HCT116 (cell line): ENCODE data around the gene GMIP. TPM values are rescaled to one million over a fixed set of nuclear protein-coding genes. Genes with fewer than 3 reads are reported as not detected.

Source experiments
- ATAC-seq: fragments of 200-7000 bp; cut with Tn5 transposase; 2 replicates; pipeline ENCODE4 v1.9.1; 2020; ENCODE audit warnings: mild to moderate bottlenecking, moderate library complexity
- BruUV-seq: library from RNA; stranded (reverse); fragments of 400-500 nt; replicated peaks from 2 replicates; lab custom pipeline; 2021; lab: Mats Ljungman, UMichigan
- CTCF ChIA-PET: fragments of 300-600 bp; sonication (Branson Sonifier 250); formaldehyde crosslinking; loops from one replicate; lab custom pipeline; 2021; ENCODE audit warnings: antibody characterized with exemption; lab: Charles Lee
- POLR2A ChIA-PET: fragments of 300-600, 350-600 bp; sonication (Branson Sonifier 250); formaldehyde crosslinking; loops from one replicate; lab custom pipeline; 2021; ENCODE audit warnings: antibody characterized with exemption; lab: Charles Lee
- RAD21 ChIA-PET, 2 experiments: fragments of 300-600 bp; sonication (Branson Sonifier 250); formaldehyde crosslinking; loops; one replicate each; lab custom pipeline; 2023; ENCODE audit warnings: low total read pairs in 2 of 2; ENCODE audit not compliant: uncharacterized antibody in 2 of 2, unreplicated experiment in 2 of 2, low non-redundant PET in 1 of 2; lab: Charles Lee
- DNase-seq: peaks from one replicate; pipeline ENCODE4 v3.0.0-alpha.2; 2010; ENCODE audit warnings: low read depth, low spot score
- H2AFZ ChIP-seq: fragments of 200-600 bp; shearing (Covaris generic), sonication (generic); 2 replicates; pipeline ENCODE4 v1.6.1; 2017; ENCODE audit warnings: low read depth, mixed run types, mixed read lengths, antibody characterized with exemption, low read length; ENCODE audit not compliant: poor library complexity, severe bottlenecking
- H3K27ac ChIP-seq: 2 replicates; pipeline ENCODE4 v1.5.1; 2012; ENCODE audit warnings: low read depth, low read length
- H3K27me3 ChIP-seq: fragments of 200-600 bp; sonication (generic); 2 replicates; pipeline ENCODE4 v1.6.1; 2016; ENCODE audit warnings: mixed run types, low read length, mixed read lengths; ENCODE audit not compliant: insufficient read depth
- H3K36me3 ChIP-seq, 2 experiments: fragments of 200-500 bp in 1 of 2; fragments of 200-600 bp in 1 of 2; sonication (Bioruptor generic) in 1 of 2; sonication (generic) in 1 of 2; 2 replicates each; pipeline versions ENCODE4 v1.5.1 to v1.6.1; 2014 to 2016; ENCODE audit warnings: low read length in 2 of 2, inconsistent platforms in 1 of 2, mixed read lengths in 1 of 2, mixed run types in 1 of 2; ENCODE audit not compliant: insufficient read depth in 2 of 2, control insufficient read depth in 1 of 2
- H3K4me1 ChIP-seq, 2 experiments: fragments of 200-600 bp in 1 of 2; sonication (generic) in 1 of 2; 2 replicates each; pipeline versions ENCODE4 v1.5.1 to v1.6.1; 2012 to 2017; ENCODE audit warnings: low read length in 2 of 2, inconsistent platforms in 1 of 2, mild to moderate bottlenecking in 1 of 2, mixed read lengths in 1 of 2, mixed run types in 1 of 2, moderate library complexity in 1 of 2; ENCODE audit not compliant: insufficient read depth in 2 of 2, control insufficient read depth in 1 of 2
- H3K4me2 ChIP-seq: fragments of 200-600 bp; sonication (generic); 2 replicates; pipeline ENCODE4 v1.6.1; 2017; ENCODE audit warnings: mixed run types, low read length, mixed read lengths
- H3K4me3 ChIP-seq, 2 experiments: fragments of 200-600 bp in 1 of 2; sonication (generic) in 1 of 2; replicated peaks in 1 of 2; 2 replicates each; pipeline ENCODE4 v1.5.1; 2011 to 2016; ENCODE audit warnings: low read length in 2 of 2, control low read depth in 1 of 2, low read depth in 1 of 2, mild to moderate bottlenecking in 1 of 2, mixed read lengths in 1 of 2, mixed run types in 1 of 2
- H3K79me2 ChIP-seq: fragments of 200-600 bp; sonication (generic); 2 replicates; pipeline ENCODE4 v1.6.1; 2017; ENCODE audit warnings: mild to moderate bottlenecking, mixed run types, low read length, moderate library complexity, mixed read lengths; ENCODE audit not compliant: insufficient read depth
- H3K9ac ChIP-seq: fragments of 200-600 bp; sonication (generic); 2 replicates; pipeline ENCODE4 v1.6.1; 2016; ENCODE audit warnings: low read length, mixed read lengths
- H3K9me2 ChIP-seq: fragments of 200-600 bp; sonication (generic), shearing (Covaris generic); 2 replicates; pipeline ENCODE4 v1.6.1; 2017; ENCODE audit warnings: mixed run types, mild to moderate bottlenecking, moderate library complexity; ENCODE audit not compliant: insufficient read depth
- H3K9me3 ChIP-seq, 2 experiments: fragments of 200-500 bp in 1 of 2; fragments of 200-600 bp in 1 of 2; sonication (Bioruptor generic) in 1 of 2; sonication (generic) in 1 of 2; 2 replicates each; pipeline ENCODE4 v1.6.1; 2014 to 2017; ENCODE audit warnings: low read length in 2 of 2, mixed read lengths in 2 of 2, inconsistent platforms in 1 of 2, low read depth in 1 of 2, mild to moderate bottlenecking in 1 of 2, mixed run types in 1 of 2, moderate library complexity in 1 of 2; ENCODE audit not compliant: control insufficient read depth in 1 of 2, insufficient read depth in 1 of 2
- H4K20me1 ChIP-seq: fragments of 200-600 bp; sonication (generic), shearing (Covaris generic); 2 replicates; pipeline ENCODE4 v1.6.1; 2017; ENCODE audit warnings: mixed run types, mild to moderate bottlenecking, moderate library complexity; ENCODE audit not compliant: insufficient read depth
- ATF3 ChIP-seq: IDR thresholded peaks from 2 replicates; pipeline ENCODE4 v1.6.1; 2012
- CBX3 ChIP-seq: IDR thresholded peaks from 2 replicates; pipeline ENCODE4 v1.6.1; 2012; ENCODE audit warnings: low read depth
- CEBPB ChIP-seq: IDR thresholded peaks from 2 replicates; pipeline ENCODE4 v1.6.1; 2012; ENCODE audit warnings: low read depth
- CTCF ChIP-seq, 3 experiments: fragments of 200-600 bp in 1 of 3; sonication (generic) in 1 of 3; IDR thresholded peaks in 2 of 3; conservative IDR thresholded peaks in 1 of 3; 2 replicates each; pipeline ENCODE4 v1.5.1; 2012 to 2017; ENCODE audit warnings: low read depth in 2 of 3, low read length in 2 of 3, antibody characterized with exemption in 1 of 3, borderline replicate concordance in 1 of 3, control low read depth in 1 of 3, mild to moderate bottlenecking in 1 of 3, mixed read lengths in 1 of 3, mixed run types in 1 of 3, moderate library complexity in 1 of 3; ENCODE audit not compliant: insufficient read depth in 1 of 3
- EGR1 ChIP-seq: IDR thresholded peaks from 2 replicates; pipeline ENCODE4 v1.6.1; 2012; ENCODE audit warnings: low read depth
- ELF1 ChIP-seq: IDR thresholded peaks from 2 replicates; pipeline ENCODE4 v1.6.1; 2012; ENCODE audit warnings: low read depth, borderline replicate concordance
- FOSL1 ChIP-seq: IDR thresholded peaks from 2 replicates; pipeline ENCODE4 v1.6.1; 2012; ENCODE audit warnings: low read depth
- MAX ChIP-seq: IDR thresholded peaks from 2 replicates; pipeline ENCODE4 v1.6.1; 2012
- POLR2A ChIP-seq: IDR thresholded peaks from 2 replicates; pipeline ENCODE4 v1.7.0; 2011; ENCODE audit warnings: borderline replicate concordance; ENCODE audit not compliant: insufficient read depth, insufficient read length; ENCODE audit errors: extremely low read depth
- POLR2AphosphoS5 ChIP-seq: IDR thresholded peaks from 2 replicates; pipeline ENCODE4 v1.6.1; 2011; ENCODE audit warnings: mild to moderate bottlenecking, low read depth, low read length, moderate library complexity
- RAD21 ChIP-seq: IDR thresholded peaks from 2 replicates; pipeline ENCODE4 v1.6.1; 2012; ENCODE audit warnings: low read depth, mild to moderate bottlenecking
- SP1 ChIP-seq: IDR thresholded peaks from 2 replicates; pipeline ENCODE4 v1.6.1; 2012; ENCODE audit warnings: low read depth
- SRF ChIP-seq: IDR thresholded peaks from 2 replicates; pipeline ENCODE4 v1.6.1; 2012; ENCODE audit warnings: low read depth
- TCF7L2 ChIP-seq: IDR thresholded peaks from 2 replicates; pipeline ENCODE4 v1.7.0; 2011; ENCODE audit warnings: borderline replicate concordance, inconsistent platforms; ENCODE audit not compliant: insufficient read depth, insufficient read length; ENCODE audit errors: extremely low read depth
- YY1 ChIP-seq: IDR thresholded peaks from 2 replicates; pipeline ENCODE4 v1.6.1; 2011; ENCODE audit warnings: low read length, low read depth, moderate library complexity, mild to moderate bottlenecking; ENCODE audit not compliant: insufficient replicate concordance; ENCODE audit errors: extremely low read depth
- ZBTB33 ChIP-seq: IDR thresholded peaks from 2 replicates; pipeline ENCODE4 v1.6.1; 2011; ENCODE audit warnings: mild to moderate bottlenecking, low read length, moderate library complexity; ENCODE audit not compliant: insufficient replicate concordance; ENCODE audit errors: extremely low read depth
- ZFX ChIP-seq: fragments of 450-650 bp; IDR thresholded peaks from 2 replicates; pipeline ENCODE4 v1.6.1; 2017
- ZNF274 ChIP-seq: fragments of 200-500 bp; sonication (Bioruptor generic); IDR thresholded peaks from 2 replicates; pipeline ENCODE4 v1.6.1; 2014; ENCODE audit warnings: mild to moderate bottlenecking, low read depth, low read length, inconsistent platforms
- intact Hi-C: fragments of 100-400 bp; cut with micrococcal nuclease; formaldehyde crosslinking; loops from 2 replicates; pipeline ENCODE4 v1.10.0; 2022
- total RNA-seq: library from RNA; stranded (reverse); gene quantifications from one replicate; pipeline ENCODE4 v1.2.1, GENCODE V29; 2021; ENCODE audit not compliant: unreplicated experiment

Gene GMIP
- total RNA-seq, 1 experiment from 2014 or later: 16.3 TPM

- no peaks in the 10 kb centered on the region for H4K20me1 ChIP-seq
- H3K36me3 ChIP-seq: peaks cover 5% of the 10 kb centered on the region in 2 experiments; a peak in 2 of 4 replicates
- intact Hi-C loops: no loop called here
- H3K79me2 ChIP-seq: peaks cover 10% of the 10 kb centered on the region; the same call in 1 of the 2 replicates
- TF ChIP-seq POLR2AphosphoS5 (no peak), FOSL1 (no peak), CTCF (IDR thresholded peaks at IDR 0.05 in 2 of 3, conservative IDR thresholded peaks at IDR 0.05 in 1 of 3; ENCODE audit: borderline replicate concordance in 1 of 3, insufficient read depth in 1 of 3, low read depth in 2 of 3, low read length in 2 of 3) (no peak), RAD21 (no peak), ATF3 (no peak), MAX (no peak), ZNF274 (no peak), SP1 (no peak), ELF1 (no peak), TCF7L2 (no peak), CBX3 (no peak), ZFX (no peak), YY1 (no peak), EGR1 (no peak), SRF (no peak), POLR2A (no peak), ZBTB33 (no peak), CEBPB (no peak)
- no peaks in the 10 kb centered on the region for H3K9me2 ChIP-seq
- POLR2A ChIA-PET: no interaction called here
- peak overlapping the region; percentile 92 for H3K9ac ChIP-seq
- no peak overlapping the region for H2AFZ ChIP-seq
- DNase-seq: no peak
- H3K27ac ChIP-seq: peak overlapping the region; percentile 96
- peaks cover 4 to 22% of the 10 kb centered on the region in 2 experiments for H3K4me1 ChIP-seq
- peak overlapping the region; percentile 67 to 76 for H3K4me3 ChIP-seq
- CTCF ChIA-PET: no interaction called here
- H3K4me2 ChIP-seq: peak overlapping the region; percentile 97
- no peaks in the 10 kb centered on the region for H3K27me3 ChIP-seq
- BruUV-seq: TSS peak; percentile 54
- RAD21 ChIA-PET: no interaction called here
- no peak for ATAC-seq
- no peaks in the 10 kb centered on the region for H3K9me3 ChIP-seq
Measured at GRCh38 chr19:19626516-19627472, 16.7 kb downstream of the GMIP start.
